ENCODE results near the gene GLT1D1.

GLT1D1 gene

GRCh38 chr12:128916425-128916824, 63.1 kb downstream of the GLT1D1 start:
- no peak for TF ChIP-seq CTCF (conservative IDR thresholded peaks at IDR 0.05; ENCODE audit: low read depth, low read length)
- DNase-seq (ENCODE audit: low read depth): no peak
- H3K4me3 ChIP-seq (ENCODE audit: low read depth, low read length): no peak overlapping the region

DNA sequence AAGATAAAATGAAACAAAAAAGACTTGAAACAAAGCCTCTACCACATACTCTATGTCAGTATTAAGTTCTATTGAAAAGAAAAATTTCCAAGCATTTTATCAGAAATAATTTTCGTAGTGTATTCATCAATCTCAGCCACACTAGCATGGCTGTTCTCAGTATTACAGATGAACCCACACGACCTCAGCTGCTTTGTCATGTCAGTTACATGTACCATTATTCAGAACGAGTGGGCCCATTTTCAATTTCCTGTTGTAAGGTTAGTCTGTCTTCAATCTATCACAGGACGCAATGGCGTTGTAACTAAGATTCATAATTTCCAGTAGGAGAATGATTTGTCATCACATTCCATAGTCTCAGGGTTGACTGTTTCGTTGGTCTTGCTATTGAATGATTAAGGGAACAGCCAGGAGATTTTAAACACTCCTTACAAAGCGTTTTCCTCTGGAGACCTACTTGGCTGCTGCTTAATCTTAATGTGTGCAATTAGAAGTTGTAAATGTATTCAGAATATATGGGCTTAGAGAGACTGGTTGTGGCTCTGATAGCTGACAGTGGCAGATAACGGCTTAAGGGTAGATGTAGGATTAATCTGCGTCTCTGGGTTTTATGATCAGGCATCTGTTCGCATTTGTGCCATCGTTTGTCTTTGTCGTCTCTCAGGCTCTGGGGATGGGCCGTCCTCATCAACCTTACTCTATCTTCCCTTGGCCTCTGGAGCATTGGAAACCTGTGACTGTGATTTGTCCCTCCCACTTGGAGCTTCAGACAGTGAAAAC, 65.4 kb downstream of the GLT1D1 start:
- TF ChIP-seq CTCF (conservative IDR thresholded peaks at IDR 0.05; ENCODE audit: low read depth, low read length): no peak
- H3K4me3 ChIP-seq (ENCODE audit: low read depth, low read length): no peak overlapping the region
- DNase-seq (ENCODE audit: low read depth): no peak

GRCh38 chr12:128920468-128920867, 67.2 kb downstream of the GLT1D1 start:
- DNase-seq (ENCODE audit: low read depth): peak; percentile 10
- no peak overlapping the region for H3K4me3 ChIP-seq (ENCODE audit: low read depth, low read length)
- TF ChIP-seq CTCF (conservative IDR thresholded peaks at IDR 0.05; ENCODE audit: low read depth, low read length): no peak

DNA sequence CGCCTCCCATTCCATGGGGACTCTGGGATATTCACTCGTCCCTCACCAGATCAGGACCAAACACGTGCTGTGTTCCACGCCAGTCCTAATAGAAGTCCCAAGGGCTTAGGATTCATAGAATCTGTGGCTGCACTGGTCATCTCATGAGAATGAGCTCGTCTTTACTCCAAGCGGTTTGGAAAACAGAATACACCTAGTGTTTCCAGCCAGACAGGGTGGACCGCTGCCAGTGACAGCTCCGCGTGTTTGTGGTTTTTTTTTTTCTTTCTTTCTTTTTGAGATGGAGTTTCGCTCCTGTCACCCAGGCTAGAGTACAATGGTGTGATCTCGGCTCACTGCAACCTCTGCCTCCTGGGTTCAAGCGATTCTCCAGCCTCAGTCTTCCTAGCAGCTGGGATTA, 75.1 kb downstream of the GLT1D1 start:
- TF ChIP-seq CTCF (conservative IDR thresholded peaks at IDR 0.05; ENCODE audit: low read depth, low read length): no peak
- H3K4me3 ChIP-seq (ENCODE audit: low read depth, low read length): no peak overlapping the region
- DNase-seq (ENCODE audit: low read depth): no peak

DNA sequence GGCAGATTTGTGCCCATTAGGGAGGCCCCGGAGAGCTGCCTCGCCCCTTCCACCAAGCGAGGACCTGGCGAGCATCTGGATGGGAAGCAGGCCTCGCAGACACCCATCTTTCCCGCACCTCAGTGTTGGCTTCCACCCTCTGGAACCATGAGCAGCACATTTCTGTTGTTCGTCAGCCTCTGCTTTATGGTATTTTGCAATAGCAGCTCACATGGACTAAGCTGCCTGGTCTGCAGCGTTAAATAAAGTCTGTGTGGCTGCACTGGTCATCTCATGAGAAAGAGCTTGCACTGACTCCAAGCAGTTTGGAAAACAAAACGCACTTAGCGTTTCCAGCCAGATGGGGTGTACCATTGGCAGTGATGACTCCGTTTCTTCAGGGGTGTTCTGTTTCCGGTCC, 75.8 kb downstream of the GLT1D1 start:
- DNase-seq (ENCODE audit: low read depth): no peak
- no peak overlapping the region for H3K4me3 ChIP-seq (ENCODE audit: low read depth, low read length)
- TF ChIP-seq CTCF (conservative IDR thresholded peaks at IDR 0.05; ENCODE audit: low read depth, low read length): no peak

DNA sequence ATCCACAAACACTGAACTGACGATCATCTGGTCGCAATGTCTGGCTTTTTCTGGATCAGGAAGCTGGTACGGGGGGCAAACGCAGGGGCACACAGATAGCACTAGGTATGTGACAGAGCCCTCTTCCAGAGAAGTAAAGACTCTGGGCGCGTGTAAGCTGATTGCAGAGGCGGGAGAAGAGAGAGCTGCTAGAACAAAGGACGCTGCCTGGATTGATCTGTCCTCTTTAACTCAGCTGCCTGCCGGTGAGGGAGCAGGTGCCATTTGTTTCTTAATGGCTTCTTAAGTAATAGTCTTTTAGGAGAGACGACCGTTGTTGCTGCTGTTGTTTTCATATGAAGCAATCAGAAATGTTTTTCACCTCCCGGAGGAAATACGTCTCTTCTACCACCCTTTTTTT, 77.3 kb downstream of the GLT1D1 start:
- H3K4me3 ChIP-seq (ENCODE audit: low read depth, low read length): no peak overlapping the region
- no peak for DNase-seq (ENCODE audit: low read depth)
- no peak for TF ChIP-seq CTCF (conservative IDR thresholded peaks at IDR 0.05; ENCODE audit: low read depth, low read length)

DNA sequence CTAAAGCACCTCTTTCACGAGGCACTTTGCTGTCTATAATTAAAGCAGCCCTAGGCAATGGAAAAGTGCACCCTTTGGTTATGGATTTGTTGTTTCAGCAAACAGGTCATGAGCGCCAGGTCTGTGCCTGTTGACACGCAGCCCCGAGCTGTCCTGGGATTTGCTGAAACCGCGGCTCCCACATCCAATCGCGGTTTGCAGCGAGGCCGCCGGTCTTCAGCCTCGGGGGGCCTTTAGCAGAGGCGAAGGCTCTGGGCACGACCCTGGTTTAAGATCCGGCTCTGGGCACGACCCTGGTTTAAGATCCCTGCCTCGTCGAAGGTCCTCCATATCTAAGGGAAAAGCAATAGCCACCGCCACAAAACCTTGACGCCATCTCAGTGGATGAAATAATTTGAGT, 79.2 kb downstream of the GLT1D1 start:
- TF ChIP-seq CTCF (conservative IDR thresholded peaks at IDR 0.05; ENCODE audit: low read depth, low read length): no peak
- no peak for DNase-seq (ENCODE audit: low read depth)
- H3K4me3 ChIP-seq (ENCODE audit: low read depth, low read length): no peak overlapping the region
